ENCODE data around the gene NPW. TPM values are rescaled to one million over a fixed set of nuclear protein-coding genes. Genes with fewer than 3 reads are reported as not detected.

The NPW gene
- total RNA-seq, 4 donors from 2014 or later = not detected

DNA sequence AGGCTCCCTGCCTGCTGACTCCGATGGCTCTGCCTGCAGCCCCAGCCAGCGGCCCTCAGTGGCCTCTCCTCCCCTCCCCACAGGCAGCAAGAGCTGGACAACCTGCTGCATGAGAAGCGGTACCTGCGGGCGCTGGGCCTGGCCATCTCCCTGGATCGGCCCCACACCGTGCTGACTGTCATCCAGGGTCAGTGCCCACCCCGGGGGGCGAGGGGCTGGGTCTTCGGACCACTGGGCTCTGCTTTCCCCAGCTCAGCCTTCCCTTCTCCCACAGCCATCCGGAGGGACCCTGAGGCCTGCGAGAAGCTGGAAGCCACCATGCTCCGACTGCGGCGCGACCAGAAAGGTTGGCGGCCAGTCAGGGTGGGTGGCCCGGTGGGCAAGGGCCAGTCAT, 41.7 kb upstream of the NPW start:
- TF ChIP-seq POLR2AphosphoS5 (IDR thresholded peaks at IDR 0.05) (no peak), EP300 (IDR thresholded peaks at IDR 0.05) (no peak), POLR2A (IDR thresholded peaks at IDR 0.05; ENCODE audit: low read depth) (no peak)
- TF ChIP-seq, protein P1, sequence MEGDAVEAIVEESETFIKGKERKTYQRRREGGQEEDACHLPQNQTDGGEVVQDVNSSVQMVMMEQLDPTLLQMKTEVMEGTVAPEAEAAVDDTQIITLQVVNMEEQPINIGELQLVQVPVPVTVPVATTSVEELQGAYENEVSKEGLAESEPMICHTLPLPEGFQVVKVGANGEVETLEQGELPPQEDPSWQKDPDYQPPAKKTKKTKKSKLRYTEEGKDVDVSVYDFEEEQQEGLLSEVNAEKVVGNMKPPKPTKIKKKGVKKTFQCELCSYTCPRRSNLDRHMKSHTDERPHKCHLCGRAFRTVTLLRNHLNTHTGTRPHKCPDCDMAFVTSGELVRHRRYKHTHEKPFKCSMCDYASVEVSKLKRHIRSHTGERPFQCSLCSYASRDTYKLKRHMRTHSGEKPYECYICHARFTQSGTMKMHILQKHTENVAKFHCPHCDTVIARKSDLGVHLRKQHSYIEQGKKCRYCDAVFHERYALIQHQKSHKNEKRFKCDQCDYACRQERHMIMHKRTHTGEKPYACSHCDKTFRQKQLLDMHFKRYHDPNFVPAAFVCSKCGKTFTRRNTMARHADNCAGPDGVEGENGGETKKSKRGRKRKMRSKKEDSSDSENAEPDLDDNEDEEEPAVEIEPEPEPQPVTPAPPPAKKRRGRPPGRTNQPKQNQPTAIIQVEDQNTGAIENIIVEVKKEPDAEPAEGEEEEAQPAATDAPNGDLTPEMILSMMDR (IDR thresholded peaks at IDR 0.05) = no peak

GRCh38 chr16:1978476-1979120, 41.0 kb upstream of the NPW start:
- peaks cover 51 to 55% (median 53%) of the 10 kb centered on the region in 4 donors for H3K36me3 ChIP-seq
- intact Hi-C loops (cut with DNase I) = no loop called here
- WGBS = 79% methylated on average over 25 of the region's 37 CpGs
- no peak for DNase-seq (ENCODE audit: extremely low spot score)
- H3K9me3 ChIP-seq = no peaks in the 10 kb centered on the region
- H3K27ac ChIP-seq (replicated peaks in 1 of 4) = no peak overlapping the region
- H3K4me3 ChIP-seq = no peak overlapping the region
- H3K4me1 ChIP-seq = peaks cover 23 to 43% (median 31%) of the 10 kb centered on the region in 4 donors
- peaks cover 0 to 96% (median 47%) of the 10 kb centered on the region in 4 donors for H3K27me3 ChIP-seq
- no peak for TF ChIP-seq EP300 (IDR thresholded peaks at IDR 0.05)

More for the DNA sequence above, 41.7 kb upstream of the NPW start:
- H3K4me3 ChIP-seq = no peak overlapping the region
- no peak for DNase-seq (ENCODE audit: extremely low spot score)
- H3K36me3 ChIP-seq = peaks cover 51 to 56% (median 53%) of the 10 kb centered on the region in 4 donors
- H3K4me1 ChIP-seq = peaks cover 22 to 43% (median 31%) of the 10 kb centered on the region in 4 donors
- WGBS = 94% methylated on average over 8 of the region's 18 CpGs
- intact Hi-C loops (cut with DNase I) = no loop called here
- H3K9me3 ChIP-seq = no peaks in the 10 kb centered on the region
- H3K27ac ChIP-seq (replicated peaks in 1 of 4) = no peak overlapping the region
- peaks cover 0 to 94% (median 47%) of the 10 kb centered on the region in 4 donors for H3K27me3 ChIP-seq

DNA sequence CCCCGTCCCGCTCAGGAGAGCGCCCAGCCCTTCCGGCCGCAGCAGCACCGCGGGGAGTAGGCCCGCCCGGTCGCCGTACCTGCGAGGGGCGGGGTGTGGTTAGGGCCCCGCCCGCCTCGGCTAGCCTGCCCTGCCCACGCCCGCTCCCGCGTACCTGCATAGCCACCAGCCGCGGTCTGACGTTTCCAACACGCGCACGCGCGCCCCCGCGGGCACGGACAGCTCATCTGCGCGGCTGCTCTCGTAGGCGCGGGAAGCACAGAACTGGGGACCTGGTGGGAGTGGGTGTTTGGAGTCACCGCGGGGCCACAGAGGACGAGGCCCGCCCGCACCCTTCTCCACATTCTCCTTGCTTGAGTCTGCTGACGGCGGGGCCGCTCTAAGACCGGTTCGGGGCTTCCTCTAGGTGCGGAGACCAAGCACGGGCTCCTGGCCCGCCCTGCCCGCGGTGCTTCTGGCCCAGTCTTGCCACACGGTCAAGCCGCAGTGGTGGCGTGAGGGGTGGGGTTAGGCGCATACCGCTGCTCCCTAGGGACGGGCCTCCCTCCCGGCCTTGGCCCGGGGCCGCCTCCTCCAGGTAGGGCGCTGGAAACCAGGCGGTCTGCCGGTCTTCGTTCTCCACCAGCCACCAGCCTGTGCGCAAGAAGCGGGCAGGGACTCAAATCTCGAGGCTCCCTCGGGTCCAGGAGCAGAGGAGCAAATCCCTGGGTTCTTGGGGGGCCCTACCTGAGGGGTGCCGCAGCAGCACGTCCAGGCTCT, 40.1 kb upstream of the NPW start:
- WGBS = 14% methylated on average over 19 of the region's 70 CpGs

GRCh38 chr16:1980030-1980769, 39.4 kb upstream of the NPW start:
- 0% methylated on average over 14 of the region's 53 CpGs for WGBS
- no peak for TF ChIP-seq EP300 (IDR thresholded peaks at IDR 0.05)
- TF ChIP-seq POLR2AphosphoS5 (IDR thresholded peaks at IDR 0.05) = no peak
- TF ChIP-seq, protein P1 (IDR thresholded peaks at IDR 0.05) = no peak
- TF ChIP-seq POLR2A (IDR thresholded peaks at IDR 0.05; ENCODE audit: low read depth) = no peak
- peaks cover 37 to 43% (median 39%) of the 10 kb centered on the region in 4 donors for H3K36me3 ChIP-seq
- no peak overlapping the region for H3K27ac ChIP-seq (replicated peaks in 1 of 4)
- H3K9me3 ChIP-seq = no peaks in the 10 kb centered on the region
- H3K27me3 ChIP-seq = peaks cover 0 to 80% (median 47%) of the 10 kb centered on the region in 4 donors
- intact Hi-C loops (cut with DNase I) = no loop called here
- no peak overlapping the region for H3K4me3 ChIP-seq
- H3K4me1 ChIP-seq = peaks cover 32 to 46% (median 38%) of the 10 kb centered on the region in 4 donors
- no peak for DNase-seq (ENCODE audit: extremely low spot score)

More for the DNA sequence above, 40.1 kb upstream of the NPW start:
- H3K4me3 ChIP-seq = no peak overlapping the region
- H3K36me3 ChIP-seq = peaks cover 45 to 47% (median 46%) of the 10 kb centered on the region in 4 donors
- no peaks in the 10 kb centered on the region for H3K9me3 ChIP-seq
- H3K27ac ChIP-seq (replicated peaks in 1 of 4) = no peak overlapping the region
- peaks cover 0 to 88% (median 47%) of the 10 kb centered on the region in 4 donors for H3K27me3 ChIP-seq
- DNase-seq (ENCODE audit: extremely low spot score) = no peak
- no peak for TF ChIP-seq POLR2AphosphoS5 (IDR thresholded peaks at IDR 0.05)
- TF ChIP-seq POLR2A (IDR thresholded peaks at IDR 0.05; ENCODE audit: low read depth) = no peak
- TF ChIP-seq EP300 (IDR thresholded peaks at IDR 0.05) = no peak
- TF ChIP-seq, protein P1 (IDR thresholded peaks at IDR 0.05) = no peak
- peaks cover 24 to 39% (median 31%) of the 10 kb centered on the region in 4 donors for H3K4me1 ChIP-seq
- intact Hi-C loops (cut with DNase I) = no loop called here

DNA sequence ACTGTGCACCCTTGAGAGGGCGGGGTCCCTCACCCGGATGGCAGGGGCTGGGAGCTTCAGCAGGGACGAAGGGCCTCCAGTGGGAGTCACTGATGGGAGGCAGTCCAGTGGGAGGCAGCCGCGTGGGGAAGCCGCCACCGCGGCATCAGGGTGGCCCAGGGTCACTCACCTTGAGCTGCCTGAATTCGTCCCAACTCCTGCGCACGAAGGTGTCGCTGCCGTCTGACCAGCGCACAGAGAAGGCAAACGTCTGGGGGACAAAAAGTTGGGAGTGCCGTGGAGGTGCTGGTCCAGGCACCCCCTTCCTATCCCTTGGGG, 38.9 kb upstream of the NPW start:
- no peaks in the 10 kb centered on the region for H3K9me3 ChIP-seq
- no peak for DNase-seq (ENCODE audit: extremely low spot score)
- peaks cover 0 to 75% (median 44%) of the 10 kb centered on the region in 4 donors for H3K27me3 ChIP-seq
- H3K27ac ChIP-seq (replicated peaks in 1 of 4) = no peak overlapping the region
- H3K4me3 ChIP-seq = no peak overlapping the region
- intact Hi-C loops (cut with DNase I) = no loop called here
- no peak for TF ChIP-seq POLR2AphosphoS5 (IDR thresholded peaks at IDR 0.05)
- TF ChIP-seq POLR2A (IDR thresholded peaks at IDR 0.05; ENCODE audit: low read depth) = no peak
- TF ChIP-seq EP300 (IDR thresholded peaks at IDR 0.05) = no peak
- TF ChIP-seq, protein P1 (IDR thresholded peaks at IDR 0.05) = no peak
- 20% methylated on average over 3 of the region's 16 CpGs for WGBS
- peaks cover 37 to 52% (median 43%) of the 10 kb centered on the region in 4 donors for H3K4me1 ChIP-seq
- peaks cover 35 to 43% (median 38%) of the 10 kb centered on the region in 4 donors for H3K36me3 ChIP-seq

Data from esophagus muscularis mucosa (tissue), 4 donors.